Measurements from ENCODE around the gene SCFD1.
"Not testable (repeated sequence)": the region's sequence is repeated elsewhere in the genome, so short reads cannot be mapped to it uniquely, and the experiment has no call there.

The SCFD1 gene

DNA sequence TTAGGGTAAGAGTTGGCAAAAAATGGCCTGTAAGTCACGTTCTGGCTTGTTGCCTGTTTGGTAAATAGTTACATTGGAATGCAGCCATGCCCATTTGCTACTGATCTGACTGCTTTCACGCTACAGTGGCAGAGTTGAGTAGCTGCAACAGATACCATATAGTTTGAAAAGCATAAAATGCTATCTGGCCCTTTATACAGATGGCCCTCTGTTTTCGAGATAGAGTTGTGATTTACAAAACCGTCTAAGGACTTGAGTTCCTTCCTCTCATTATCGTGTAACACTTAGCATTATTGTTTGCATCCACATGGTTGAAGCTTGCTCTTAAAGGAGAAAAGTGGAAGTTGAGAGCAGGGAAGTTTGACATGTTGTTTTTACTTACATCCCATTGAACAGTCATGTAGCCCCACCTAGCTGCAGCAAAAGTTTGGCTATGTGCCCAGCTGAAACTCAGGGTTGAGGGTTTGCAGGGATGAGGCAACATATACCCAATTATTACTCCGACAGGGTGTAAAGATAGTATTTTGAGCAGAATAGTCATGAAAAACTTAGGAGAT is 11.3 kb upstream of the SCFD1 start:
- no peak for FAIRE-seq

- FAIRE-seq: peak; percentile 27
These were observed 8.0 kb upstream of the SCFD1 start for GRCh38 chr14:30614155-30614554.

DNA sequence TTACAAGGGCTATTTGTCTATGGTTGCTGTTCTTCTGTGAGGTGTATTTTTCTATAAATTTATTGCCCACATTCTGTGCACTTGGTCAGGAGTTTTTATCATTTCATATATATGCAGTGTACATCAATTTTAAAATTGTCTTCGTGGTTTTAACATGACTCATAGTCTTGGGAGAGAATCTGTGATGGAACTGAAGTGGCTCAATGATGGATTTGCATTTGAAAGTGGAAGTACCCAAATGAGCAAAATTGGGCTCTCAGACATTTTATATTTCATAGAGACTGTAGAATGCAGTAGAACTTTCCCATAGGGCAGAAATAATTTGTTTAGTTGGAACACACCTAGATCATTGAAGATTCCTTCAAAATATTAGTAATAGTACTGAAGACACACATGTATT is 1.9 kb upstream of the SCFD1 start:
- no peak for FAIRE-seq

DNA sequence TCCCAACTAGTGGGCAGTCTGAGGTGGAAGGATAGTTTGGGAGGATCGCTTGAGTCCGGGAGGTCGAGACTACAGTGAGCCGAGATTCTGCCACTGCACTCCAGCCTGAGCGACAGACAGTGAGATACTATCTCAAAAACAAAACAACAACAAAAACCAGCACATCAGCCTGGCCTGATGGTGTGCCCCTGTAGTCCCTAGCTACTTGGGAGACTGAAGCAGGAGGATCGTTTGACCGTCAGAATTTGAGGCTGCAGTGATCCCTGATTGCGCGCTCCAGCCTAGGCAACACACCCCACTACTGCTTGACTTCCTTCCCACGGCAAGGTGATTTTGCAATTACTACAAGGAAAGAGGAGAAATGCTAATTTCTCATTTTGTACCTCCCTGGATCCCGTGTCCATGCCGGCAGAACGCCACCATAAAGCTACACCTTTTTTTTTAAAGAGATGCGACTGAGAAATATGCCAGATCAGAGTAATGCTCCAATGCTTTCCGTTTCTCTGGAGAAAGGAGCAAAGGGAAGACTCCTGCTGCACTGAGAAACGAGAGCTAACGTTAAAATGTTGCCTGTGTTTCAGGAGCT is 672 bp upstream of the SCFD1 start:
- no peak for FAIRE-seq

- FAIRE-seq: no peak
These were observed 1.5 kb downstream of the SCFD1 start for GRCh38 chr14:30623412-30624131.

GRCh38 chr14:30624132-30624423 is 2.0 kb downstream of the SCFD1 start:
- FAIRE-seq: no peak

DNA sequence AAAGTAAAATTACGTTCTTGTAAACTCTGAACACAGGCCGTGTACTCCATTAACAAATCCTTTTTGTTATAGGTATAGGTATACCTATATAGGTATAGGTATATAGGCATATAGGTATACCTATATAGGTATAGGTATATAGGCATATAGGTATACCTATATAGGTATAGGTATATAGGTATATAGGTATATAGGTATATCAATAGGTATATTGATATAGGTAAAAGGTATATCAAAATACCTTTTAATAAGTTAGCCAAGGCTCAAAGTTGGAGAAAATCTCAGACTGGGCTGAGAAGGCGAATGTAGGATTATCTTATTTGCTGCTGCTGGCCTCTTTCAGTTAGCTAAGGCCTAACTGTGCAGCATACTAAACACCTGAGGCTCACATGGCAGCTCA is 3.4 kb downstream of the SCFD1 start:
- no peak for FAIRE-seq

DNA sequence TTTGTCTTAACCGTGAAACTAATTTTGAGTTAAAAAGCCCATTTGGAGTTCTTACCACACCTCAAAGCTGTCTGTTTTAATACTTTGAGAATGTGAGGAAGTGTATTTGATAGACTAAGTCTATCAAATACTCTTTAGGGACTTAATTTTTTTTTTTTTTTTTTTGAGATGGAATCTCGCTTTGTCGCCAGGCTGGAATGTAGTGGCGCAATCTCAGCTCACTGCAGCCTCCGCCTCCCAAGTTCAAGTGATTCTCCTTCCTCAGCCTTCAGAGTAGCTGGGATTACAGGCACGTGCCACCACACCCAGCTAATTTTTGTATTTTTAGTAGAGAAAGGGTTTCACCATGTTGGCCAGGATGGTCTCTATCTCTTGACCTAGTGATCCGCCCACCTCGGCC is 7.3 kb downstream of the SCFD1 start:
- FAIRE-seq: not testable (repeated sequence)

DNA sequence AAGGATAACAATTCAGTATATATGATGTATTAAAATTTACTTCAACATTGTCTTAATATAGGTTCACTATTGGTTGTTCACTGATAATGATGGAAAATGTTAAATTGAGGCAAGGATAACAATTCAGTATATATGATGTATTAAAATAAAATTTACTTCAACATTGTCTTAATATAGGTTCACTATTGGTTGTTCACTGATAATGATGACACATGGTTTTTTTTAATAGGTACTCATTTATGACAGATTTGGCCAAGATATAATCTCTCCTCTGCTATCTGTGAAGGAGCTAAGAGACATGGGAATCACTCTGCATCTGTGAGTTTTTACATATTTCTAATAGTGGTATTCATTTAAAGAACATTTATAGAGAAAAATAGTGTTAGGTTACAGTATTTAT is 8.1 kb downstream of the SCFD1 start:
- FAIRE-seq: peak; percentile 70

DNA sequence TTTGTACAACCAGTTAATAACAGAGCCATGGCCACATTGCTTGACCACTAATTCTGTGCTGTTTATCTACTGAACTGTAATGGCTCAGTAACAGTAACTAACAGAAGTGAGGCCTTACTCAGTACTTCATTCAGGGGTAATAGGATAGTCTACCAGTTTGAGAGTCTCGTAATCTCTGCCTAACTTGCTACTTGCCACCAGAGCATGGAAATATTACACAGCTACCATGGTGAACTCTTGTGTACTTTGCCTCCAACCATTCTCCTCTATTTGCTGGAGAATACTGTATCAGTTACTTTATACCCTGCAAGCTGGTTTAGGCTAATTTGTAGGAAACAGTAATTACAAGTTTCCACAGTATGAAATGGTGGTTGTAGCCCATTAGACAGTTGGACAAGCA is 10.6 kb downstream of the SCFD1 start:
- no peak for FAIRE-seq

GRCh38 chr14:30638926-30639325 is 16.8 kb downstream of the SCFD1 start:
- no peak for FAIRE-seq

- no peak for FAIRE-seq
These were observed 19.1 kb downstream of the SCFD1 start for GRCh38 chr14:30641207-30641606.

DNA sequence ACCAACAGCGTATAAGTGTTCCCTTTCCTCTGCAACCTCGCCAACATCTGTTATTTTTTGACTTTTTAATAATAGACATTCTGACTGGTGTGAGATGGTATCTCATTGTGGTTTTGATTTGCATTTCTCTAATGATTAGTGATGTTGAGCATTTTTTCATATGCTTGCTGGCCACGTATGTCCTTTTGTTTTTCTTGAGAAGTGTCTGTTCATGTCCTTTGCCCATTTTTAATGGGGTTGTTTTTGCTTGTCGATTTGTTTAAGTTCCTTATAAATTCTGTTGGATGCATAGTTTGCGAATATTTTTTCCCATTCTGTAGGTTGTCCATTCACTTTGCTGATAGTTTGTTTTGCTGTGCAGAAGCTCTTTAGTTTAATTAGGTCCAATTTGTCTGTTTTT is 22.3 kb downstream of the SCFD1 start:
- FAIRE-seq: not testable (repeated sequence)

GRCh38 chr14:30645600-30645999 is 23.5 kb downstream of the SCFD1 start:
- FAIRE-seq: no peak

DNA sequence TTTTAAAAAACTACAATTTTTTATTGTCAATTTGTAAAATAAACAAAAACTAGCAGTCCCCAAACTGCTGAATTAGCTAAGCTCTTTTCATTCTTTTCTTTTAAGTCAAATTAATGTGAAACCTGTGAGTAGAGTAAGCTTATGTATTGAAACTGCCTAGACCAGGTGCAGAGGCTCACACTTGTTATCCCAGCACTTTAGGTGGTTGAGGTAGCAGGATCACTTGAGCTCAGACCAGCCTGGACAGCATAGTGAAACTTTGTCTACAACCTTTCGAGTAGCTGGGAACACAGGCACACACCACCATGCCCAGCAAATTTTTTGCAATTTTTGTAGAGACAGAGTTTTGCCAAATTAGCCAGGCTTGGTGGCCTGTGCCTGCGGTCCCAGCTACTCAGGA is 26.4 kb downstream of the SCFD1 start:
- no peak for FAIRE-seq

- FAIRE-seq: no peak
These were observed 29.8 kb downstream of the SCFD1 start for GRCh38 chr14:30651937-30652336.

GRCh38 chr14:30655124-30655523 is 33.0 kb downstream of the SCFD1 start:
- FAIRE-seq: no peak

- no peak for FAIRE-seq
These were observed 33.5 kb downstream of the SCFD1 start for GRCh38 chr14:30655658-30656057.

DNA sequence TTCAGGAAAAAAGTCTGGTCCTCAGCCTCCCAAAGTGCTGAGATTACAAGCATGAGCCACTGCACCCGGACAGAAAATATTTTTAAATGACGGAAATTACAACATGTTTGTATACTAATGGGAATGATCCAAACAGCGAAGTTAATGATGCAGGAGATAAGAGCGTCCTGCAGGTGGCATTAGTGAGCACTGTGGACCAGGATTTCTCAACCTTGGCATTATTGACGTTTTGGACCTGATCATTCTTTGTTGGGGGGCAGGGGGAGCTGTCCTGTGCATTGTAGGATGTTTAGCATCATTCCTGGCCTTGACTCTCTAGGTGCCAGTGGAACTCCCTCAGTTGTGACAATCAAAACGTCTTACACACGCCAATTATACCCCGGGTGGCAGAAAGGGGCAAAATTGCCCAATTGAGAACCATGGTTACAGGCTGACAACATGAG is 34.1 kb downstream of the SCFD1 start:
- peak; percentile 41 for FAIRE-seq

GRCh38 chr14:30657050-30657449 is 34.9 kb downstream of the SCFD1 start:
- no peak for FAIRE-seq

DNA sequence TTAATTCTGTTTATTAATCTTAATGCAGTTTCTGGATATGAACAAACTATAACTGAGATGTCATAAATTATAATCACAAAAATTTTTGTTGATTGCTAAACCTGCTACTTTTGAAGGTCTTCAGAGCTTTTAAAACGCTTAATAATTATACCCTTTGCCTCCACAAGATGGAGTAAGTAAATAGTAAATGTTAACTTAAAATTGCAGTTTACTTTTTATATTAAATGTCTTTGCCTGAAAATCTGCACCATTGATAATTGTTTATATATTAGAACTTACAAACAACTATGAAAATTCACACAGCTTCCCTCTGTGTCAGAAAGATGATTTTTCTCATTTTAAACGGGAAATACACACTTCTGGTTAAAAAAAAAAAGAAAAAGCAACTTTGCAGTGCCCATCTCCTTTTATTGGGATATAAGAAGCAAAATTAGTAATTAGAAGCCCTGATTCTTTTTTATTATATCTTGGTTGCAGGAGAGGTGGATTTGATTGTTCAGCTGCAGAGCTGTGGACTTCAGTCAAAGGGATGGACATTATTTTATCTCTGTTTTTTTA is 35.6 kb downstream of the SCFD1 start:
- FAIRE-seq: peak; percentile 94

- peak; percentile 38 for FAIRE-seq
These were observed 36.5 kb downstream of the SCFD1 start for GRCh38 chr14:30658645-30659044.

DNA sequence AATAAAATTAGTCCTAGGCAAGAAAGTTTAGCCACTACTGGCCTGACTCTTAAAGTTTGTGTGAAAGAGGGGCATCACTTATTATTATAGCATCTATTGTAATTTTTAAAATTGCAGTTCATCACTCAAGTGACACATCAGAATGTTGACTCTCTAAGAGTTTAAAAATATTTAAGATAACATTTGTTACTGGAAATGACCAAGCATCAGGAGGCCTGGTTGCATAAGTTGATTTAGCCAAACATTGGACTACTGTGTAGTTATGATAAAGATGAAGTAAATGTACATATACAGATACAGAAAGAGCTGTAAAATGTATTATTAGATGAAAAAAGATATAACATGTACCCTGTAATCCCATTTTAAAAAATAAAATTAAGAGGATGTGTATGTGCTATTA is 47.5 kb downstream of the SCFD1 start:
- peak; percentile 83 for FAIRE-seq

- FAIRE-seq: no peak
These were observed 51.0 kb downstream of the SCFD1 start for GRCh38 chr14:30673071-30673470.
